ENCODE measurements around the gene KREMEN2. TPM values are rescaled to one million over a fixed set of nuclear protein-coding genes. Genes with fewer than 3 reads are reported as not detected.

Gene KREMEN2
- total and polyA plus RNA-seq, 2 donors (not counting 3 experiments of a cell fraction or from before 2014, with no cell fraction given), result not detected

DNA sequence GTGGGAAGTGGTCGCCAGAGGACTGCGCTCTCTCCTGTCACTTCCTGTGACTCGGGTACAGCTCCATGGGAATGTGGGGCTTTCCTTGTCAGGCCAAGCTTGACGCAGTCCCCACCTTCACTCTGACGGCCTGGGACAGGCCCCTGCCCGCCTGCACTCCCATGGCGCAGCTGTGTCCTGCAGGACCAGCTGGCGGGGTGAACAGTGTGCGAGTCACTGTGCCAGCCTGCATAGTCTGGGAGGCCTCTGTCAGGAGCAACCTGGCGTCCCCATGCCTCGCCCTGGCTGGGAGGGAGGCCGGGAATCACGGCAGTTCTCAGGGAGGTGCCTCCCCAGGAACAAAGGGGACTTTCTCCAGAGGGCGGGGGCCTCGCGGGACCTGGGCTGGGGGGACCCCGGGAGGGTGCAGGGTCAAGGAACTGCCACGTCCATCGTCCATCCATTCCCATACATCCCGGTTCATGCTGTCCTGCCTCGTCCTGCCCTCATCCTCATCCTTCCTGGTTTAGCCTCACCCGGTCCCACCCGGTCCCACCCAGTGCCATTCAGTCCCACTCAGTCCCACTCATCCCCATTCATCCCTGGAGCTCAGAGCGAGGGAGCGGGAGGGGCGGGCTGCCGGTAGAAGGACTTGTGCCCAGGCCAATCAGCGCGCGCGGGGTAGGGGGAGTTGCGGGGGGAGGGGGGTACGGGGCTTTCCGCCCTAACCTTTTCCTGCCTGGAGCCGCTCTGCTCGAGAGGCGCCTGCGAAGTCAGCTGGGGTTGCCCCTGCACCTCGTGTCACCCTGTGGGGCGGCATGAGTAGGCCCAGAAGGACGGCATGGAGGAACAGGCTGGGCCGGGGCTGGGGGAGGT lies 38.9 kb upstream of the KREMEN2 start:
- Histone ChIP-seq H4K20me1 (replicated peaks; ENCODE audit: control insufficient read depth, extremely low read depth, insufficient read depth, low read length) (no peaks in the 10 kb centered on the region), H3K4me3 (replicated peaks in 1 of 3; ENCODE audit: insufficient read depth in 1 of 3, low read depth in 1 of 3, low read length in 3 of 3) (no peak overlapping the region), H3K27me3 (ENCODE audit: control insufficient read depth in 2 of 2, insufficient read depth in 2 of 2, low read length in 2 of 2) (no peaks in the 10 kb centered on the region), H3K9ac (replicated peaks; ENCODE audit: extremely low read depth, insufficient read depth, low read length) (no peak overlapping the region), H3K4me1 (ENCODE audit: control insufficient read depth, extremely low read depth, insufficient read depth, low read length) (peaks cover 2% of the 10 kb centered on the region), H3K9me1 (replicated peaks; ENCODE audit: control insufficient read depth, extremely low read depth, insufficient read depth, low read length) (no peaks in the 10 kb centered on the region), H3K36me3 (ENCODE audit: control insufficient read depth in 2 of 2, extremely low read depth in 1 of 2, insufficient read depth in 2 of 2, low read length in 2 of 2) (peaks cover 2 to 4% of the 10 kb centered on the region in 2 experiments), H3K79me2 (ENCODE audit: control insufficient read depth, insufficient read depth, low read length) (peaks cover 2% of the 10 kb centered on the region), H2AFZ (ENCODE audit: low read depth, low read length) (no peak overlapping the region), H3K4me2 (ENCODE audit: insufficient read depth, low read length) (no peak overlapping the region), H3K27ac (ENCODE audit: insufficient read depth, low read depth, low read length) (no peak overlapping the region), H3K9me3 (replicated peaks; ENCODE audit: control insufficient read depth, insufficient read depth, low read length) (no peaks in the 10 kb centered on the region)
- TF ChIP-seq JUN (IDR thresholded peaks at IDR 0.05; ENCODE audit: borderline replicate concordance, insufficient read depth, insufficient read length, low read depth) (no peak), POLR2AphosphoS5 (IDR thresholded peaks at IDR 0.05; ENCODE audit: insufficient read depth, low read depth, low read length) (no peak), GATA2 (IDR thresholded peaks at IDR 0.05; ENCODE audit: insufficient read depth, insufficient read length, low read depth, low read length) (no peak), POLR2A (IDR thresholded peaks at IDR 0.05; ENCODE audit: low read depth, low read length) (no peak), MYC (IDR thresholded peaks at IDR 0.05; ENCODE audit: low read depth, low read length) (no peak), FOS (IDR thresholded peaks at IDR 0.05; ENCODE audit: borderline replicate concordance, insufficient read depth, low read length) (no peak), EZH2 (IDR thresholded peaks at IDR 0.05; ENCODE audit: borderline replicate concordance, low read depth, low read length, severe bottlenecking) (no peak)
- TF ChIP-seq, protein P1, sequence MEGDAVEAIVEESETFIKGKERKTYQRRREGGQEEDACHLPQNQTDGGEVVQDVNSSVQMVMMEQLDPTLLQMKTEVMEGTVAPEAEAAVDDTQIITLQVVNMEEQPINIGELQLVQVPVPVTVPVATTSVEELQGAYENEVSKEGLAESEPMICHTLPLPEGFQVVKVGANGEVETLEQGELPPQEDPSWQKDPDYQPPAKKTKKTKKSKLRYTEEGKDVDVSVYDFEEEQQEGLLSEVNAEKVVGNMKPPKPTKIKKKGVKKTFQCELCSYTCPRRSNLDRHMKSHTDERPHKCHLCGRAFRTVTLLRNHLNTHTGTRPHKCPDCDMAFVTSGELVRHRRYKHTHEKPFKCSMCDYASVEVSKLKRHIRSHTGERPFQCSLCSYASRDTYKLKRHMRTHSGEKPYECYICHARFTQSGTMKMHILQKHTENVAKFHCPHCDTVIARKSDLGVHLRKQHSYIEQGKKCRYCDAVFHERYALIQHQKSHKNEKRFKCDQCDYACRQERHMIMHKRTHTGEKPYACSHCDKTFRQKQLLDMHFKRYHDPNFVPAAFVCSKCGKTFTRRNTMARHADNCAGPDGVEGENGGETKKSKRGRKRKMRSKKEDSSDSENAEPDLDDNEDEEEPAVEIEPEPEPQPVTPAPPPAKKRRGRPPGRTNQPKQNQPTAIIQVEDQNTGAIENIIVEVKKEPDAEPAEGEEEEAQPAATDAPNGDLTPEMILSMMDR (IDR thresholded peaks at IDR 0.05; ENCODE audit: extremely low read depth in 1 of 2, insufficient read depth in 1 of 2, low read depth in 1 of 2, low read length in 2 of 2), result no peak
- TF ChIP-seq, protein P2, sequence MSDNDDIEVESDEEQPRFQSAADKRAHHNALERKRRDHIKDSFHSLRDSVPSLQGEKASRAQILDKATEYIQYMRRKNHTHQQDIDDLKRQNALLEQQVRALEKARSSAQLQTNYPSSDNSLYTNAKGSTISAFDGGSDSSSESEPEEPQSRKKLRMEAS (IDR thresholded peaks at IDR 0.05; ENCODE audit: insufficient read depth, insufficient read length), result no peak
- FAIRE-seq (no peak), DNase-seq (ENCODE audit: low read depth, low spot score) (no peak)
- no TSS peak for BruUV-seq (replicated peaks)
- CTCF ChIA-PET, result interaction anchor here (0.6 to 2.2 kb wide), 2 partner anchors 9 to 185 kb away, joined by 3 to 24 read pairs; no protein-coding TSS in a partner anchor
- intact Hi-C loops (cut with micrococcal nuclease), result no loop called here
- dilution Hi-C loops (cut with MboI; ENCODE audit: extremely low pct_ligation_motif_present, low sequenced_read_pairs), result no loop called here
- POLR2A ChIA-PET, result no interaction called here

Measured in endothelial cell of umbilical vein (primary cell).